HUES48 (cell line): Measurements from ENCODE around the gene GRB10.

Experiments used
- H3K27ac ChIP-seq: one replicate; pipeline ENCODE4 v1.7.0; 2013; ENCODE audit warnings: low read depth, low read length, inconsistent platforms
- H3K27me3 ChIP-seq: 2 replicates; pipeline ENCODE4 v1.6.1; 2013; ENCODE audit warnings: mild to moderate bottlenecking, low read length; ENCODE audit not compliant: control insufficient read depth, insufficient read depth
- H3K36me3 ChIP-seq: 2 replicates; pipeline ENCODE4 v1.6.1; 2013; ENCODE audit warnings: low read length; ENCODE audit not compliant: control insufficient read depth, insufficient read depth
- H3K4me1 ChIP-seq: 2 replicates; pipeline ENCODE4 v1.6.1; 2013; ENCODE audit warnings: mild to moderate bottlenecking, low read length; ENCODE audit not compliant: control insufficient read depth, insufficient read depth
- H3K4me3 ChIP-seq: 2 replicates; pipeline ENCODE4 v1.5.1; 2013; ENCODE audit warnings: mild to moderate bottlenecking, low read depth, low read length
- H3K9ac ChIP-seq: 2 replicates; pipeline ENCODE4 v1.6.1; 2013; ENCODE audit warnings: mild to moderate bottlenecking, low read depth, low read length, moderate library complexity
- H3K9me3 ChIP-seq: 2 replicates; pipeline ENCODE4 v1.6.1; 2013; ENCODE audit warnings: low read length; ENCODE audit not compliant: control insufficient read depth, insufficient read depth

The GRB10 gene

GRCh38 chr7:50791363-50791937 lies 8.8 kb upstream of the GRB10 start:
- Histone ChIP-seq H3K9me3 (no peaks in the 10 kb centered on the region), H3K27me3 (peaks cover 27% of the 10 kb centered on the region), H3K4me1 (peaks cover 30% of the 10 kb centered on the region), H3K4me3 (peak overlapping the region; percentile 83), H3K27ac (peak overlapping the region; percentile 60), H3K36me3 (no peaks in the 10 kb centered on the region), H3K9ac (peak overlapping the region; percentile 86; the same call in 1 of the 2 replicates)

DNA sequence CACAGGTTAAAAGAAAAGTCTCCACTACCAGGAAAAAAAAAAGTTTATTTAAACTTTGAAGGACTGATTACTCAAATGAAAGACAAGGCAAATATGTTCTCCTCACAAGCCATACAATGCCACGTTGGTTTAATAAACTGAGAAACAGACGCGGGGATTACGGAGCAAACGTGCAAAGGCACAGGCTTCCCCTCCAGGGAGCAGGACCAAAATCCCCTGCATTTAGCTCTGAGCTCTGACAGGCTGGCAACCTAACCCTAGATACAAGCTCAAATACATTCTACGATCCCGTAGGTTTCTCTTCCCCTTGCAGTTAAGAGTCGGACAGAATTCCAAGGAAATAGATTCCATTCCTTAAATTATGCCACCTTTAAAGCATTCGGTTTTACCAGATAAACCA lies 7.7 kb upstream of the GRB10 start:
- no peaks in the 10 kb centered on the region for H3K36me3 ChIP-seq
- peaks cover 19% of the 10 kb centered on the region for H3K27me3 ChIP-seq
- peaks cover 30% of the 10 kb centered on the region for H3K4me1 ChIP-seq
- no peak overlapping the region for H3K27ac ChIP-seq
- no peak overlapping the region for H3K9ac ChIP-seq
- H3K4me3 ChIP-seq: peak overlapping the region; percentile 83; the same call in 1 of the 2 replicates
- H3K9me3 ChIP-seq: no peaks in the 10 kb centered on the region

GRCh38 chr7:50788382-50788781 lies 5.7 kb upstream of the GRB10 start:
- H3K27me3 ChIP-seq: no peaks in the 10 kb centered on the region
- no peak overlapping the region for H3K4me3 ChIP-seq
- H3K36me3 ChIP-seq: no peaks in the 10 kb centered on the region
- no peaks in the 10 kb centered on the region for H3K9me3 ChIP-seq
- no peak overlapping the region for H3K9ac ChIP-seq
- no peak overlapping the region for H3K27ac ChIP-seq
- H3K4me1 ChIP-seq: peaks cover 27% of the 10 kb centered on the region

GRCh38 chr7:50787825-50788224 lies 5.1 kb upstream of the GRB10 start:
- Histone ChIP-seq H3K4me1 (peaks cover 32% of the 10 kb centered on the region), H3K27me3 (no peaks in the 10 kb centered on the region), H3K27ac (no peak overlapping the region), H3K4me3 (no peak overlapping the region), H3K9ac (no peak overlapping the region), H3K9me3 (no peaks in the 10 kb centered on the region), H3K36me3 (no peaks in the 10 kb centered on the region)

DNA sequence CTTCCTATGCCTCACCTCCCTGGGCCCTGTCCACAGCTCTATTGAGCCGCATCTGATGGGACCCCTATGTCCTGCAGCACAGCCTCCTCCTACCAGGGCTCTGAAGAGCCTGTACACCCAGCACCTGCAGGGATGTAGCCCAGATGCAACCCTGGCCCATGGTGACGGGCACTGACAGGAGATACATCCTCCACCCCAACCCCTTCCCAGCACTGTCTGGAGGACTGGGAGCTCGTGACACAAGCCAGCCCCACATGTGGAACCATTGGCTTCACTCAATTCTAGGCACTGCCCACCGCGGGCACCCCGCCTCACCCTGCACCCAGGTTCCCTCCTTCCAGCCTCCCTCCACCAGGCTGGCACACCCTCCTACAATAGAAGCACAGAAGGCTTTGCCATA lies 2.6 kb upstream of the GRB10 start:
- H3K27ac ChIP-seq: no peak overlapping the region

DNA sequence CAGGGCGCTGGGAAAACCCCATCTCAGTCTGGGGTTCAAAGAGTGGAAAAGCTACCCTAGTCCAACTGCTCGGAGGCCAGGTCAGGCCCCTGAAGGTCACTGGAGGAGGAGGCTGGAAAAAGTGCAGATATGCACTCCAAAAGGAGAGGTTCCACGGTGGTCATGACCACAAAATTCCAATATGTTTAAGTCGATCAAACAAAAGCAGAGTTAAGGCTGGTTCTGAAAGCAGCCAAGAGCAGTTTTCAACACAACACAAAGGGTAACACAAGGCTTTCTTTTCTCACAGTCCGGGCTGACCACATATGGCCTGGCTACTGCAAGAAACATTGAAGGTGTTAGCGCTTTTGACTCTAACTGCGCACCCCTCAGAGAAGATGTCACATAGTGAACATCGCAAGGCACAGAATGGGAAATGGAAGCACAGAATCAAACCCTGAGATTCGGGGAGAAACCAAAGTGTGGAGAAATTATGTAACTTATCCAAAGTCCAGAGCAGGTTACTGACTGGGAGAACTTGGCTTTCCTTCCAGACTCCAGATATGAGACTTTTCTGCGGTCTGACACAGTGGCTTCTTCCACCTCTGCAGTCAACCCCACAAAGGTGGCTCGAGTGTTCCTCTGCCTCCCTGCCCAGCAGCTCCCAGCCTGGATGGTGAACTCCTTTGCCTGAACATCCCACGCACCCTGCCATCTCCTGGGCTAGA lies 1.3 kb upstream of the GRB10 start:
- Histone ChIP-seq H3K4me1 (peaks cover 28% of the 10 kb centered on the region), H3K4me3 (no peak overlapping the region), H3K27ac (no peak overlapping the region), H3K36me3 (no peaks in the 10 kb centered on the region), H3K9me3 (no peaks in the 10 kb centered on the region), H3K9ac (no peak overlapping the region), H3K27me3 (no peaks in the 10 kb centered on the region)

More for the DNA sequence above, 2.6 kb upstream of the GRB10 start:
- Histone ChIP-seq H3K4me1 (peaks cover 34% of the 10 kb centered on the region), H3K27me3 (no peaks in the 10 kb centered on the region), H3K36me3 (no peaks in the 10 kb centered on the region), H3K4me3 (no peak overlapping the region), H3K9me3 (no peaks in the 10 kb centered on the region), H3K9ac (no peak overlapping the region)

DNA sequence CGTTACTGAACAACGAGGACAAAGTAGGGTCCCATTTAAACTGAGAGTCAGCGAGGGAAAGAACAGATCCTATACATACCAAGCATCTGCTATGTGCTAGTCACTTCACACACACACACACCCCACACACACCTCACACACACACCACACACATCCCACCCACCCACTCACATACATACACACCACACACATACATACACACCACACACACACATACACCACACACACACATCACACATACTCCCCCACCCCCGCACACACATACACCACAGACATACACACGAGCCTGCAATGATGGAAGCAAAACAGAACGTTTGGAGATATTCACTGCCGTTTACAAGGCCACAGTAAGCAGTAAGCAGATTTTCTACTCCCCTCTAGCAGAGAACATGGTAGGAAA lies 607 bp upstream of the GRB10 start:
- H3K27ac ChIP-seq: no peak overlapping the region
- H3K4me3 ChIP-seq: peak overlapping the region; percentile 66
- H3K27me3 ChIP-seq: no peaks in the 10 kb centered on the region
- no peak overlapping the region for H3K9ac ChIP-seq
- H3K9me3 ChIP-seq: no peaks in the 10 kb centered on the region
- peaks cover 28% of the 10 kb centered on the region for H3K4me1 ChIP-seq
- peaks cover 6% of the 10 kb centered on the region for H3K36me3 ChIP-seq

DNA sequence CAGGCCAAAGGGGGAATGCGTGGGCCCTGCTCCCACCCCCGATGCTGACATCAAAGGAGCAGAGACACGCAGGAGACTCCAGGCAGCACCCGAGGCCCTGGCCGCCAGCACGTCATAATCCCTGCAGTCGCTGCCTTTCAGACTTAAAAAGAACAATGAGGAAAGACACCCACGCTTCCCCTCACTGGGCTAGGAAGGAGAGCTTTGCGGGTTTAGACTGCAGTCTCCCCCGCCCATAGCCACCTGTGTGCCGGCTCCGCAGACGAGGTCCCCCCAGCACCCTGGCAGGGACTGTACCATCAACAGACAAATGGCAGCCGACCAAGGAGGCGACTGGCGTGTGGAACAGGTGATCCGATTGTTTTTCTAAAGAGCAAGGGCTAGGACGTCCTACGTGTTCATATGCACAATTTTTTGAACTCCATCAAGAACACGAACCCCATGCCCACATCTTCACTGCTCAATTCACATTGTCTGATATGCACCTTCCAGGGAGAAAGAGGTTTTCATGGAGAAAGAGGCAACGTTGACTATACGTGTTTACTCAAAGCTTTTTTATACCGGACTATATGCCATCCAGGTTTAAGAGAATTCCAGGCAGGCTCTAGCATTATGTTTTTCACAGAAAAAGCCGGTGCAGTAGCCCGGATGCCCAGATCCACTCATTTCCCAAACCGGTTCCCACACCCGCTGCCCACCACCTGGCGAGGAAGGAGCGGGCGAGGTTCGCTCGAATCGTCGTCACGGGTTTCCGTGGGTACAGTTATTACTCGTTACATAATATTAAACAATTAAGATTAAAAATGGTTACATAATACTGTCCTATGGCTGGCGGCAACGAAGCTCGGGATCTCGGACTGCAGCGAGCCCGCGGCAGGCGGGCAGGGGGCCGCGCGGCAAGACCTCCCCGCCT lies 1.1 kb downstream of the GRB10 start:
- H3K27me3 ChIP-seq: no peaks in the 10 kb centered on the region
- peak overlapping the region; percentile 55 for H3K4me3 ChIP-seq
- no peaks in the 10 kb centered on the region for H3K9me3 ChIP-seq
- no peak overlapping the region for H3K9ac ChIP-seq
- H3K4me1 ChIP-seq: peaks cover 28% of the 10 kb centered on the region
- H3K27ac ChIP-seq: no peak overlapping the region
- peaks cover 7% of the 10 kb centered on the region for H3K36me3 ChIP-seq

GRCh38 chr7:50780436-50780835 lies 2.3 kb downstream of the GRB10 start:
- Histone ChIP-seq H3K4me1 (peaks cover 39% of the 10 kb centered on the region), H3K27ac (no peak overlapping the region), H3K9ac (no peak overlapping the region), H3K9me3 (no peaks in the 10 kb centered on the region), H3K4me3 (no peak overlapping the region), H3K27me3 (no peaks in the 10 kb centered on the region), H3K36me3 (peaks cover 7% of the 10 kb centered on the region)

- Histone ChIP-seq H3K27ac (no peak overlapping the region), H3K9me3 (no peaks in the 10 kb centered on the region), H3K9ac (no peak overlapping the region), H3K4me3 (no peak overlapping the region), H3K27me3 (no peaks in the 10 kb centered on the region), H3K4me1 (peaks cover 46% of the 10 kb centered on the region), H3K36me3 (peaks cover 7% of the 10 kb centered on the region)
These were observed 3.3 kb downstream of the GRB10 start for GRCh38 chr7:50779427-50779826.

DNA sequence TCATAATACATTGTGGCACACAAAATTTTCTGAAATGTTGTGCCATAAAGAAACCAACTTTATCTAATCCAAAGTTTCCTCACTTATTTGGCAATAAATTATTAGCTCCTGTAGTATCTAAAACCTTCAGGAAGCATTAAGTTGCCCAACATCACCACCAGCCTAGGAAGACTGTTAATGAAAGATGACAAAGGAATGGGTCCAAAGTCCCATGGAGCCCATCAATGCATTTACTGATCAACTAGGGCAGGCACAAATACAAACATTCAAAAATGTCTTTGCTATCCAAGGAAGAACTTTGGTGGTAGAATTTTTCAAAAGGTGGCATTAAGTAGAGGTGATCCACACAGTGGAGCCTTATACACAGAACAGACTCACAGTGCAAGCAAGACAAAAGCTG lies 4.5 kb downstream of the GRB10 start:
- peaks cover 40% of the 10 kb centered on the region for H3K4me1 ChIP-seq
- H3K9ac ChIP-seq: no peak overlapping the region
- no peaks in the 10 kb centered on the region for H3K27me3 ChIP-seq
- no peak overlapping the region for H3K27ac ChIP-seq
- peaks cover 7% of the 10 kb centered on the region for H3K36me3 ChIP-seq
- H3K9me3 ChIP-seq: no peaks in the 10 kb centered on the region
- no peak overlapping the region for H3K4me3 ChIP-seq
